Globus pallidus (tissue), 1 donor: ENCODE measurements around the gene LMNTD2.
A peak's percentile ranks its signal among the peaks of the same experiment; 100 is the strongest.

Experiments
- DNase-seq: peaks from one replicate; pipeline ENCODE4 v3.0.0-alpha.2; 2015; ENCODE audit warnings: low spot score

The LMNTD2 gene

DNA sequence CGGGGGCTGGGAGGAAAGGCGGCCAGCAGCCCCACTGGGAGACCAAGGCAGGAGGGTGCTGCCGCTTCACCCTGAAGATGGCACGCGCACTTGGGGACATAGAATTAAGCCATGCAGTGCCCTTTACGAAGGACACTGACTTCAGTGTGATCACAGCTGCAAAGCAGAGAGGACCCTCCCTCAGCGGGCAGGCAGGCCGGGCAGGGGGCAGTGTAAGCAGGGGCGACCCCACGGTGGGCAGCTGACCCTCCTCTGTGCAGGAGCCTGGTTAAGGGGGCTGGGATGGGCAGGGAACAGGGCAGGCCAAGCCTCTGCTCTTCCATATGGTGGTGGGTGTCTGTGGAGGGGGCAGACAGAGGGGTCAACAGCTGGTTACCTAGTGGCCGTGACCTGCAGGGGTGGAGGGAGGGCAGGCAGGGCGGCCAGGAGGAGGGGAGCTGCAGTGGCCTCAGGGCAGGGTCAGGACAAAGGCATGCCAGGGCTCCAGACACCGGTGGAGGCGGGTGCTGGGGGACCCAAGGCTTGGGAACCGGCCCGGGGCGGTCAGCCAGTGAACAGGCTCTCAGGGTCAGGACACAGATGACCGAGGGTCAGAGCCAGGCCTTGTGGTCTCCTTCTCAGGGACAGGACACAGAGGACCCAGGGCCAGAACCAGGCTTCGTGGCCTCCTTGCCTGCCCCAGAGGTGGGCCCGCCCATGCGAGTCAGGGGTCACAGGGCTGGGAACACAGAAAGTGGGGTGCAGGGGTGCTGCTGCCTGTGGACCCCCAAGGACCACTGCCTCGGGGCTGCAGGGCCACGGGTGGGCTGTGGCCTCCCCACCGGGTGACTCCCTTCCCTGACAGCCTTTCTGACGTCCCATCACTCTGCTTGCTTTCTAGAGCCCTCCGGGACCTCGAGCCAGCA lies 7.2 kb downstream of the LMNTD2 start:
- DNase-seq: no peak

GRCh38 chr11:551596-551995 lies 8.9 kb downstream of the LMNTD2 start:
- DNase-seq: no peak

DNA sequence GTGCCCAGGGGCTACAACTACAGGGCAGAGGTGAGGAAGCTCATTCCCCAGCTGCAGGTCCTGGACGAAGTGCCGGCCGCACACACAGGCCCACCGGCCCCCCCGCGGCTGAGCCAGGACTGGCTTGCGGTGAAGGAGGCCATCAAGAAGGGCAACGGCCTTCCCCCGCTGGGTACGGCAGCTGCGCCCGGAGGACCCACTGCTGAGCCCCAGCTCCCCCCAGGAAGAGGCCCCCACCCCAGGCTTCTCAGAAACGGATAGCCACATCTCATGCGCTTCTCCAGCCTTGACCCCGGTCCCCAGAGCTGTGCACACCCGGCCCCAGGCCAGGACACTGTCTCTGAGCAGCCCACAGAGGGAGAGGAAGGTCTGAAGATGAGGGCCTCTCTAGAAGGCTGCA lies 9.4 kb downstream of the LMNTD2 start:
- DNase-seq: no peak

DNA sequence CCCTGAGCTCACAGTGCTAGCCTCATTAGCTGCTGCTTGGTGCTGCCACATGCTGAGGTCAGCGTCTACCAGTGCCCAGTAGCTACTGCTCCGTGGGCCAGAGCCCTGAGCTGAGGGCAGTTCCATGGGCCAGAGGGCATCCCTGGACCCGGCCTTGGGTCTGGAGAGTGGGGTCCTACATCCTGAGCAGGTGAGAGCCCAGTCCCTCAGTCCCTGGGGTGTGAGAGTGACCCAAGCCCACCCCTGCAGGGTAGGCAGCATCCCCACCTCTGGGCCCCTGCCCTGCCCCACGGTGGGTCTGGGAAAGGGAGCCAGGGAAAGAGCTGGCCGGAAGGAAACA lies 9.8 kb downstream of the LMNTD2 start:
- DNase-seq: no peak

DNA sequence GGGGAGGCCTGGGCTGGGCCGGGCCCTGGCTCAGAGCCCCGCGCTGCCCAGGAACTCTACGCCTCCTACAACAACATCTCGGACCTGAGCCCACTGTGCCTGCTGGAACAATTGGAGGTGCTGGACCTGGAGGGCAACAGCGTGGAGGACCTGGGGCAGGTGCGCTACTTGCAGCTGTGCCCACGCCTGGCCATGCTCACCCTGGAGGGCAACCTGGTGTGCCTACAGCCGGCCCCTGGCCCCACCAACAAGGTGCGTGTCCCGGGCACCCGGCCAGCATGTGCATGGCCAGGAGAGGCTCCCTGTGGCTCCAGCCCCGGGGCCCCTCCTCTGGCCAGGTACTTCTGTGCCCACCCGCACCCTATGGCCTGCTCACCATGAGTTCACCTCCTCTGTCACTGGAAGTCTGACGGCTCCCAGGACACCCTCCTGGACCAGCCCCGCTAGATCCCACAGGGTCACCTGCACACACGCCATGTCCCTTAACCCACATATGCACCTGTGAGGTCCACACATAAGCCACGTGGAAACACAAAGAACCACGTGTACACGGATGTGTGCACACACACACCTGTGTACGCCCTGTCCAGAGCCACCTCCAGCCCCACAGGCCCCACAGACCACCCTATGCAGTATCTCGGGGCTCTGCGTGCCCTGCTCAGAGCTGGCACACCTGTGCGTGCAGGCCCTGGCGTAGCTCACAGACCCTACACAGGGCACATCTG lies 10.4 kb downstream of the LMNTD2 start:
- no peak for DNase-seq

DNA sequence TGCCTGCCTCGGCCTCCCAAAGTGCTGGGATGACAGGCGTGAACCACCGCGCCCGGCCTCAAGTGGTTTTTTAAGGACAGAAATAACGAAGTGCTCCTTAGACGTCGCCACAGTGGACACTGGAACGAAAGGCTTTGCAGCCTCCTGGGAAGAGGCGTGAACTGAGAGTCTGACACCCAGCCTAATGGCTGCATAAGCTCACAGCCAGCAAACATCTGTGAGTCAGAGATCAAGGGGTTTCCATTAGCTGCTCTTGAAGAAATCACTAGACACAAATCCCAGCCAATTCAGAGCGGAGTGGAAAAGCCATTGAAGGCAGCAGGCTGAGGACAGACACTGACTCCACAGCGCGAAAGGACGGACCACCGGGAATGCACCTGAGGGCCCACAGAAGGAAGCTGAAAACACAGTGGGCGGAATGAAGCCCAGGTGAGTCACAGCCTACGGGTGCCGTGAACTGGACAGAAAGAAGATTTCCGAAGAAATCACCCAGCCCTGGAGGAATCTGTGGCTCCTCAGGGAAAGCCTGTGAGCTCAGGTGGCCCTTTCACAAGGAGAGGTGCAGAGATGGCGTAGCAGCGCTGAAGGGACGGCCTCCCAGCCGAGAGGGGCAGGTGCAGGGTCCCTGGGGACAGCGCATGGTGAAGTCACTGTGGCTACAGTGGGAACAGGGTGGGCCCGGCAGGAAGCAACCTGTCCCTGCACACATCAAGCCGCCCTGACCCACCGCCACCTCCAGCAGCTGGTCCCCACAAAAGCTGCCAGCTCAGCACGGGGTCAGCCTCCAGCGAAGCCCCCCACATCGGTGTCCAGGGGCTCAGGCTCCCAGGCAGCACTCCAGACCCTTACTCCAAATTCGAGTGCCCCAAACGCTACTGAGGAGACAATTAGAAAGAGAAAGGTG lies 11.6 kb downstream of the LMNTD2 start:
- DNase-seq: no peak

DNA sequence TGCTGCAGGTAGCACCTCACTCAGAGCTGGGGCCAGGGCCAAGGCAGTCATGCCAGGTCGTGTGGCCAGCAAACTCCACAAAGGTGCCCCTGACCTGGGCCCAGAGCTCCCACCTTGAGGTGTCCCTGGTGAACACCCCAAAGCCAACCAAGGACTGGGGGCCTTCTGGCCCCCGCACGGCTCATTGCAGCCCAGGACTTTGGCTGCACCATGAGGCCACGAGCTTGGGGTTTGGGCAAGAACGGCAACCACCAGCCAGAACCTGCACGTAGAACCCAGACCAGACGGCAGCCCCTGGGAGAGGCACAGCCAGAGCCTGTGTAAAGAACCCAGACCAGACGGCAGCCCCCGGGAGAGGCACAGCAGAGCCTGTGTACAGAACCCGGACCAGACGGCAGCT lies 15.4 kb downstream of the LMNTD2 start:
- DNase-seq: no peak

GRCh38 chr11:544817-545166 lies 15.7 kb downstream of the LMNTD2 start:
- DNase-seq: no peak

DNA sequence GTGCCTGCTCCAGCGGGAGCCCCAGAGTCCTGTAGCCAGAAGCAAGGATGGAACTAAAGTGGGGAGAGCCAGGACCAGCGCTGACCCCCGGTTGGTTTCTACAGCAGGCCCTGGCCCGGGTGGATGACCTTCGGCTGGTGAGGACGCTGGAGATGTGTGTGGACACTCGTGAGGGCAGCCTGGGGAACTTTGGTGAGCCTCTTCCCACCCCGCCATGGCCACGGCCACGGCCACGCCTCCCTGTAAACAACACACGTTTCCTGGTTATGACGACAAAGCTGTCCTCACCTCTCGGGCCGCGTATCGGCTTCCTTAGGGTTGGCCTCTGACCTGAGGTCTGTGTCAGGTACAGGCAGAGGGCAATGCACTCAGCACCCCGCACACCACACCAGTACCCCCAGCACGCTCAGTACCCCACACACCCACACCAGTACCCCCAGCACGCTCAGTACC lies 19.1 kb downstream of the LMNTD2 start:
- no peak for DNase-seq

DNA sequence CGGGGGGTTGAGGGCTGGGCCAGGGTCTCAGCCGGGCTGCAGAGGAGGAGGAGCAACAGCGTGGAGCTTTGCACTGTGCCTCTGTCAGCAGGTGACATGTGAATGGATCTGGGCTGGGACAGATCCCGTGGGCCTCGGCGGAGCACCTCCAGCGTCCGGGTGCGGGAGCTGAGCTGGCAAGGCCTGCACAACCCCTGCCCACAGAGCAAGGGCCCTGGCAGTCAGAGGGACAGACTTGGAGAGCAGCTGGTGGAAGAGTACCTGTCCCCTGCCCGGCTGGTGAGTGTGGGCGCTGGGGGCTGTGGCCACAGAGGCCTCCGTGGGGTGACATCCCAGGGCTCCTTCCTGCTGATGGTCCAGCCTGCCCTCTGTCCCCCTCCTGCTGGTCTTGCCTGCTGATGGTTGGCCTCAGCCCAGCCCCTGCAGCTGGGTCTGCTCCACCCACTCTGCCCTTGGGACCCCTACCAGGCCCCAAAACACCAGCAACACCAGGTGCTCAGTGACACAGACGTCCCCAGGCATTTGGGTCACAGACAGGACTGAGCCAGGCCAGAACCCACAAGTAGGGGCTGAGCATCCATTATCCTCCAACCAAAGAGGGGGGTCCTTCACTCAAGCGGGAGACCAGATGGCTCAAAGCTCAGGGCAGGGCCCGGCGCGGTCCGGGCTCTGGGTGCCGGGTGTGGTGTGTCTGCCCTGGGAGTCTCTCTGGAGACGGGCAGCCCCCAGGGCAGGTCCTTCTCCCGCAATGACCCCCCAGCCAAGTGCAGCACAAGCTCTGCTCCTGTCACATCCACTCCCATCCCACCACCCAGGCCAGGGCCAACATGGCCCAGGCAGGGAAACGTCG lies 19.7 kb downstream of the LMNTD2 start:
- no peak for DNase-seq

DNA sequence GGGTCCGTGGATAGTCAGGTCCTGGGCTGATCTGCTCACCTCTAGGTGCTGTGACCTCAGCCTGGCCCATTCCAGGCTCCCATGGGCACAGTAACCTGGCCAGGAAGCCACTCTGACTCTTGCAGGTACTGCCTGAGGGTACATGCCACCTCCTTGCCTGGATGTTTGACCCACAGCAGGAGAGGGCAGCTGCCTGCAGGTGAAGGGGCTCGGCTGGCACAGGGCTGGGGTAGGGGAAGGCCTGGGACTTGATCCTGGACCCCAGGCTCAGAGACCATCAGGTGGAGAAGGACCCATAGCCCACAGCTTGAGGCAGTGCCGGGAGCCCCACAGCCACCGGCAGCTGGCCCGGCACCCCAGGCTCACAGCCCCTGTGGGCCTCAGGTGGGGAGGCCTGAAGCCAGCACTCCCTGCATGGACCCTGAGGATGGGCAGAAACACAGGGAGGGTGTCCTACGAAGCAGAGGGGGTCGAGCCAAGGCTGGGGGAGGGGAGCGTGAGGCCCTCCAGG lies 20.5 kb downstream of the LMNTD2 start:
- no peak for DNase-seq

DNA sequence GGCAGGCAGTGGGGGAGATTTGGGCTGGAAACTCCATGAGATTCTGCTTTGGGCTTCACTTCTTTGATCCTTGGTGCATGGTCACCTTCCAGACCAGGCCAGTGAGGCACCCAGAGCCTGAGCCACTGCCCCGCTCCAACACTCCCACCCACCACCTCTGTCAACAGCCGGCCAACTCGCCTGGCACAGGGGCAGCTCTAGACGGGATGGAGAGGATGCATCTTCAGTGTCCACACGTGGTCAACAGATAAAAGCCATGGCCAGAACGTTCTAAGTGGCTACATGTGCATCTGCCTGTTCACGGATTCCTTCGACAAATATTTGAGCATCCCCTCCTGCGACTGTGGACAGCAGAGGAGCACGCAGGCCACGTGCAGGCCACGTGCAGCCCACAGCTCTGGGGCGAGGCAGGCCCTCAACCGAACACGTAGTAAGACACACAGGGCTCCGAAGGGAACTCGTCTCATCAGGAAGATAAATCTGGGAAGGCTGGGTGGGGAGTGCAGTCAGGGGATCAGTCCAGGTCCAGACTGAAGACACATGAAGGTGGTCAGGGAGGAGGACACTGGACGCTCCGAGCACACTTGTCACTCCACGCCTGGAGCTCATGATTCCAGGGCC lies 22.0 kb downstream of the LMNTD2 start:
- DNase-seq: no peak

GRCh38 chr11:537622-538430 lies 22.7 kb downstream of the LMNTD2 start:
- DNase-seq: no peak

GRCh38 chr11:536841-537621 lies 23.5 kb downstream of the LMNTD2 start, which contains the start of gene LRRC56:
LRRC56 (plus strand) TSS chr11:537527; CDS start chr11:540685, 3,158 bp downstream.
- DNase-seq: no peak

- DNase-seq: peak; percentile 93
Observed at GRCh38 chr11:535519-536454, 24.8 kb downstream of the LMNTD2 start, which contains the start of gene HRAS. HRAS (minus strand) TSS chr11:535576.

- DNase-seq: no peak
Observed at GRCh38 chr11:535210-535518, 25.4 kb downstream of the LMNTD2 start.

GRCh38 chr11:534396-535209 lies 25.9 kb downstream of the LMNTD2 start:
- DNase-seq: no peak
